Astrocyte (in vitro differentiated cells and primary cell): ENCODE data around the gene SPCS1.

Experiments used
- CTCF ChIP-seq: IDR thresholded peaks from 2 replicates; pipeline ENCODE4 v1.5.1; 2011; ENCODE audit warnings: low read depth, mild to moderate bottlenecking, inconsistent platforms, low read length, moderate library complexity; ENCODE audit not compliant: insufficient read depth
- EZH2 ChIP-seq: IDR thresholded peaks from 2 replicates; pipeline ENCODE4 v1.6.1; 2012; ENCODE audit warnings: mild to moderate bottlenecking, low read length, inconsistent platforms; ENCODE audit not compliant: insufficient read depth

- TF ChIP-seq CTCF (no peak), EZH2 (no peak)
Observed at GRCh38 chr3:52705438-52705687, 543 bp upstream of the SPCS1 start.
